Stimulated activated CD8-positive, alpha-beta memory T cell treated with anti-CD3 and anti-CD28 coated beads, Interleukin-7, amount 100 ng/mL, for 4 hours (primary cell): ENCODE measurements around the gene GABRR1.

Experiments used
- DNase-seq, 2 donors: peaks; one replicate each; pipeline ENCODE4 v3.0.0-alpha.2; 2020; ENCODE audit warnings: low read depth in 2 of 2

Gene GABRR1

DNA sequence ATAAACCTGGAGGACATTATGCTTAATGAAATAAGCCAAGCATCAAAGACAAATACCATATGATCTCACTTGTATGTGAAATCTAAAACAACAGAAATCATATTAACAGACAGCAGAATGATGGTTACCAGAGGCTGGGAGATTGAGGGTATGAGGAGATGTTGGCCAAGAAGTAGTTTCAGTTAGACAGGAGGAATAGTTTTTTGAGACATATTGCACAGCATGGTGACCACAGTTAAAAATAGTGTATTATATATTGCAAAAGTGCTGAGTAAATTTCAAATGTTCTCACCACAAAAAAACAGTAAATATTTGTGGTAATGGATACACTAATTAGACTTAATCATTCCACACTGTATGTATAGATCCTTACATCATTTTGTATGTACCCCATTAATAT lies 1.8 kb downstream of the GABRR1 start:
- DNase-seq: no peak

DNA sequence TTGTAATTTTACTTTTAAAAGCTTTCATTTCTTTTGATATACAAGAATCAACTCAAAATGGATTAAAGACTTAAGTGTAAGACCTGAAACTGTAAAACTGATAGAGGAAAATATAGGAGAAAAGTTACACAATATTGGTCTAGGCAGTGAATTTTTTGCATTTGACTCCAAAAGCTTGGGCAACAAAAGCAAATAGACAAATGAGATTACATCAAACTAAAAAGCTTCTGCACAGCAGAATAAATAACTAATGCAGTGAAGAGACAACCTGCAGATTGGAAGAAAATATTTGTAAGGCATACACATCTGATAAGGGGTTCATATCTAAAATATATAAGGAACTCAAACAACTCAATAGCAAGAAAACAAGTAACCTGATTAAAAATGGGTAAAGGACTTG lies 3.0 kb downstream of the GABRR1 start:
- DNase-seq: no peak

DNA sequence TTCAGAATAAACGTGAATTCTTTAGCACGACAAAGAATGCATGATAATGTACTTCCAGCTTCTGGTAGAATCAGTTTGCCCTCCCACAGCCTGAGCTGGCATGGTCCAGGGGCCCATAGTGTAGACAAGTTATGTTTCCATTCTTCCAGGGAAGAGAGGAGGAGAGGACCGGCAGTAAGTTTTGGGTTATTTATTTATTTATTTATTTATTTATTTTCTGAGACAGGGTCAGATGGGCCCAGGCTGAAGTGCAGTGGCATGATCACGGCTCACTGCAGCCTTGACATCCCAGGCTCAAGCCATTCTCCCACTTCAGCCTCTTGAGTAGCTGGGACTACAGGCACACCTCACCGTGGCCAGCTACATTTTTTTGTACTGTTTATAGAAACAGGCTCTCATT lies 4.7 kb downstream of the GABRR1 start:
- no peak for DNase-seq

DNA sequence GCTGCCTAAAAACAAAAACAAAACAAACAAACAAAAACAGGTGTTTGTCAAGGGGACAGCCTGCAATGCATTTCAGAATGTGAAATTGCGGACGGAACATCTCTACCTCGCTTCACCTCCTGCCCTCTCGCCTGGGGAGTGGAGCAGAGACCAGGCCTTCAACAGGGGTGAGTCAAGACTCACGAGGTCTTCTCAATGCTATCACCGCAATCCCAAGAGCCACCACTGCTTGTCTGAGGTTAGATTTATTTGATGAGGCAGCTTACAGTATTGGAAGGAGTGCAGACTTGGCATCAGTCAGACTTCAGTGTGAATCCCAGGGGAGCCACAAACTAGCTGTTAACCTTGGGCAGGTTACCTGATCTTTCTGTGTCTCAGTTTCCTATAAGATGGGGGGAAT lies 7.7 kb downstream of the GABRR1 start:
- DNase-seq: no peak

DNA sequence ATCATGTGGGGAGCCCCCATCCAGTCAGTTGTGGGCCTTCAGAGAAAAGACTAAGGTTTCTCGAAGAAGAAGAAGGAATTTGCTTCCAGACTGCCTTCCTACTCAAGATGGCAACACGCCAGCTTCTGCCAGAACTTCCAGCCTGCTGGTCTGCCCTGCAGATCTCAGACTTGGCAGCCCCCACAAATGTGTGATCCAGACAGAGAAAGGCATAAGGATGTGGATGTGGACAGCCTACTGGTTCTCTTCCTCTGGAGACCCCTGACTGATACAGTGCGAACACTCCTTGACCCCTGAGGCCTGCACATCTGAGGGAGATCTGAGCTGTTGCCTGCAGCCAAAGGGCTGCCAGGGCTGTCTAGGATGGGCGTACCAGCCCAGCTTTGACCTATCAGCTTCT lies 8.6 kb downstream of the GABRR1 start:
- no peak for DNase-seq

DNA sequence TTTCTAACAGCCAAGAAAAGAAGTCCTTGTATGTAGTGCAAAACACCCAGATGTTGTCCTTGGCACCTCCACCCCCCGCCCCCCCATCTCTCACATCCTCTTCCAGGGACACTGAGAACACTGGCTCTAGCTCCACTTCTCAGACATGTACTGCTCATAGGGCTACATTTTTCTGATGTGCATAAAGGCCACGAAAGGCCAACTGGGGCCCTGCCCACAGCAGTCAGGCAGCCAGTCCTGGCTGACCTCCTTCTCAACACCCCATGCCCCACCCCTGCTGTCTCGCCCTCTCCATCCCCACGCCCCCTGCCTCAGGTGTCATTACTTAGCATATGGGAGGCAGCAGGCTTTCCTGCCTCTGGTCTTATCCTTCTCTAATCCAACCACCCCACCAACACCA lies 11.3 kb downstream of the GABRR1 start:
- no peak for DNase-seq

DNA sequence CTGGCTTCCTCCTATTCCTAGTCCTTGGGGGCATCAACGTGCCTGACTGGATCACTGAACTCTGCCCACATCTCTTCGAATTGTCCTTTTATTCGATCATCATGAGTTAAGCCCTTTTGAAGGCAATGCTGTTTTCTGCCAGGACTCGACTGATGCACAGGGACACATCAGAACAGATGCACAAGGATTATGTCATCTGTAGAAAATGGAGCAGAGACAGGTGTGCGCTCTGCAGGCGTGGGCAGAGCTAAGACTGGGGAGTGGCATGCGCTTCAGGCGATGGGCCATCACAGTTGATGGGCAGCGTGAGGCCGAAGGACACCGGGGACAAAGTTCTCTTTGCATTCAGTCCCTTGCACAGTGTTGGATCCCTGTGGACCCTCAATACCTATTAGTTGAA lies 13.1 kb downstream of the GABRR1 start:
- no peak for DNase-seq

DNA sequence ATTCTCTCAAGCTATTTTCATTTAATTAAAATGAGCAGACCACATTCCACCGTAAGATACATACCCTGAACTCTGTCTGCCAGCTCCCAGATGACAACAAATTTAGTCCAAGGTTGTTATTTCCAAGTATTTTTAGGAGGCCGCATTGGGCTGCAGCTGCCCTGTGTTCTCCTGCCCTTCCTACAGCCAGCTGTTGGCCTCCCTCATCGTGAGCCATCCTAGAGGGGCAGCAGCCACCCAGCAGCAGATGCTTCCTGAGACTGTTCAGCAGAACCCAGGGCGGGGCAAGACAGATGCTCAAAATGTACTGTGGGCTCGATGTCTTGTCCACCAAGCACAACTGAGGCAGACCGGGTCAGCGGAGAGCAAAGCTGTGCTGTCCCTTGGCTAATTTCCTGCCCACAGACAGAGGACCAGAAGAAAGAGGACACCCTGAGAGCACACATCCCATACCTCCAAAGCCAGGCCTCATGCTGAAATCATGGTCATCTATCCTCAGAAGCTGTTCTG lies 16.4 kb downstream of the GABRR1 start:
- no peak for DNase-seq

DNA sequence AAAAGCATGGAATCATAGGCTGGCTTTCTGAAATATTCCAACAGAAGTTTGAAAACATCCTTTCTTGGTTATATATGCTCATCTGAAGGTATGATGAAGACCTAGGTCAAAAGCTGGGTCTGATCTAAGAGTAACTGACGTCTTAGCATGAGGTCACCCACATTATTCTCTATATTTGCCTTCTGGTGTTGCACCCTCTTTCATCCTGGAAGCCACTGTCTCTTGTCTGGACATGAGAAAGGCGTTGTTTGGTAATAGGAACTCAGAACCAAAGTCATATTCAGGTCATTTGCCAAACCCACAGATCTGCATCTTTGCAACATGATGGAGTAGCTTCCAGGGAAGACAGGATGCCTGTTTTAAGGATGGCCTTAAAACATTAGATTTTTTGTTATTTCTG lies 17.6 kb downstream of the GABRR1 start:
- no peak for DNase-seq

DNA sequence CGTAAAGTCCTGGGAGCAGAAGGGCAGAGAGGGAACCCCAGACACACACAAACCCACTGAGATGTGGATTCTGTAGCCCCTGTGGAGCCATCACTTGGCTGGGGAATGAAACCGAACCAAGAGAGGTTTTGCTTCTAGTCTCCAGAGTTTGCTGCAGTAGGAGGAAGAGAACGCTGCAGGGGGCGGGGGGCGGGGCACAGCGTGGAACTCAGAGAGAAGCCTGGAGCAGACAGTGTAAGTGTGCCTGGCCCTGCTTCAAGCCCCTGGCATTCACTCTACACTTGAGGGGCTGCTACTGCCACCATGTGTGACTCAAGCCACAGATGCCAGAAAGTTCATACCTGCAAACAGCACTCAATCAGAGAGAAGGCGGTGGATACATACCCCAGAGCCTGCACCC lies 18.9 kb downstream of the GABRR1 start:
- no peak for DNase-seq

DNA sequence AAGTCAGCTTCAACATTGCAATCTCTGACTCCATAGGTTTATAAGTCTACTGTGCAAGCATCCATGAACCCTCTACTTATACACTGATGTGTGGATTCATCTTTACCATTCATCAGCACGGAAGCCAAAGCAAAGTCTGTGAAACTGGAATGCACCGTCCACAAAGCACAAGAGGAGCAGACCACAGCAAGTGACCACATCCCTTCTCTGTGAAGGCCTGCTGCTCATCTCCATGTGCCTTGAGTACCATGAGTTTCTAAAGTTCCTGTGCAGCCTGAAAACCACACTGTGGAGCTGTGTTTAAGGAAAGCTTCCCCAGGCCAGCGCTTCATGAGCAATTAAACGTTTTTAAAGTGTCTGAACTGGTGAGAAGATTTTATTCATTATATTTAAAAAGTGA lies 20.0 kb downstream of the GABRR1 start:
- DNase-seq: no peak

DNA sequence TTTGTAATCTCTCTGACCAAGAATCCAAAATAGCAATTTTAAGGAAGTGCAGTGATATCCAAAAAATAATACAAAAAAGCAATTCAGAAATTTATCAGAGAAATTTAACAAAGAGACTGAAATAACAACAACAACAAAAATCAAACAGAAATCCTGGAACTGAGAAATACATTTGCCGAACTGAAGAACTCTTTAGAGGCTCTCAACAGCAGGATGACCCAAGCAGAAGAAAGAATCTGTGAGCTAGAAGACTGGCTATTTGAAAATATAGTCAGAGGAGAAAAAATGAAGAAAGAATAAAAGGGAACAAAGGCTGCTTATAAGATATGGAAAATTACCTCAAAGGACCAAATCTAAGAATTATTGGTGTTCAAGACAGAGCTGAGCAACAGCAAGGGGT lies 22.6 kb downstream of the GABRR1 start:
- no peak for DNase-seq

DNA sequence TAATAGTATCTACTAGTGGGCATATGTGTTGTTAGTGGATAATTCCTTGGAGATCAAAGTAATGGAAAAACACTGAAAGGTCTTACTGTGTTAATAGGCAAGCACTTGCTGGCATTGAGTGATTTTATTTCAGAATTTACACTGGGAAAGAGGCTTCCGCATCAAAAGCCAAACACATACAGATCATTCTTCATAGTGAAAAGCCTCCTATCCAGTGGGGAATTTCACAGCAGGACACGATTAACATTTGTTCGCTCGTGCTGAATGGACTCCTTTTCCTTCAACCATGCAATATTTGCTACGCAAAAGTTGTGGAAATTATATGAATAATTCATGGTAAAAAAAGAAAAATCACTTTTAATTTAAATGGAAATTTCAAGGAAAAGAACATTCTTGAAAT lies 26.4 kb downstream of the GABRR1 start:
- no peak for DNase-seq

DNA sequence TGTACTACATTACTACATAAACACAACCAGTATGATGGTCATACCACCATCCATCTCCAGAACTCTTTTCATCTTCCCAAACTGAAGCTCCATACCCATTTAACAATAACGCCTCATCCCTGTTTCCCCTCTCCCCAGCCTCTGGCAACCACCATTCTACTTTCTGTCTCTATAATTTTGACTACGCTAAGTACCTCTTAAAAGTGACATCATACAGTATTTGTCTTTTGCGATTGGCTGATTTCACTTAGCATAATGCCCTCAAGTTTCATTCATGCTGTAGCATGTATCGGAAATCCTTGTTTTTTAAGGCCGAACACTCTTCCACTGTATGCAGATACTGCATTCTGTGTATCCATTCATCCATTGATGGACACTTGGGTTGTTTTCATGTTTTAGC lies 29.7 kb downstream of the GABRR1 start:
- no peak for DNase-seq

DNA sequence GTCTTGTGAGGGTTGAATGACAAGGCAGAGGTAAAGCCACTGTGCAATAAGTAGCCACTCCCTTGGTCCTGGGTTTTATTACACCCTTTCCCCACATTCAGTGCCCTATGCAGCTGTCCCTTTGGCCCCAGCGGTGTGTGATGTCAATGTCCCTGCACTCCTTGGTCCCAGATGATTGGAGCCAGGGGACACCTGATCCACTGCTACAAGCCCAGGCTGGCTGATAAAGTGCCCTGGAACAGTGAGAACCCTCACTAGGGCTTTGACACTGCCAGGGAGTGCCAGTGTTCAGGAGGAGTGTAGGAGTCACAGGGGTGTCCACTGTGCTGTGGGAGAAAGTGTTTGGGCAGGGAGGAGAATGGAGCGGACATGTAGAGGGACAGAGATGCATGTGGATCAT lies 30.4 kb downstream of the GABRR1 start:
- DNase-seq: no peak

DNA sequence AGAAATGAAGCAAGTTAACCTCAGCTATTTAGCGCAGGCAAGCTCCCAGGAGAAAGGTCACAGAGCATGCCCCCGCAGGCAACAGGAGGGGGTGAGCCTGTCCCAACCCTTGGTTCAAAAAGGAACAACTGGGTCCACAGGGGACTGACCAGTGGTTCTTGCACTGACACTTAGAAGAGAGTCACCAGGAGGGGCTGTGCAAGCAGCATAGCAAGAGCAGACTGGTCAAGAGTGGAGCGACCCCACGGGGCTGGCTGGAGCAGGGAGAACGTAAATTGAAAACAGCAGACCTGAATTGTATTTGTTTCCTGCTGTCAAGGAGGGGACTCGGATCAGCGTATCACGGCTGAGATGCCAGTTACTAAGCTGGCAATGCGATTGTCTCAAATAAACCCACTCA lies 32.8 kb downstream of the GABRR1 start:
- no peak for DNase-seq

DNA sequence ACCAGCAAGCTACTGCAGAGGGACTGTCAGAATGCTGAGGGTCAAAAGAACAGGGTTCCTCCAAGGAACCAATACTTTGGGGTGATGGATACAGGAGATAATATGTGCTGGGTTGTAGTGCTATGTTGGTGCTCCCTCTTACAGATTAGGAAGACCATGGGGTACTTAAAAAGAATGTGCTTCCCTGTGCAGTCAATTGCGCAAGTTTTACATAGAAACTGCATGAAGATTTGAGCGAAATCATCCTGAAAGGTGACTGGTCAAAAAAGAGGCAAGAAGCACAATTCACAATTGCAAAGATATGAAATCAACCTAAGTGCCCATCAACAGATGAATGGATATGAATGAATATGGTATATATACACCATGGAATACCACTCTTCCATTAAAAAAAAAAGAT lies 33.9 kb downstream of the GABRR1 start:
- no peak for DNase-seq

DNA sequence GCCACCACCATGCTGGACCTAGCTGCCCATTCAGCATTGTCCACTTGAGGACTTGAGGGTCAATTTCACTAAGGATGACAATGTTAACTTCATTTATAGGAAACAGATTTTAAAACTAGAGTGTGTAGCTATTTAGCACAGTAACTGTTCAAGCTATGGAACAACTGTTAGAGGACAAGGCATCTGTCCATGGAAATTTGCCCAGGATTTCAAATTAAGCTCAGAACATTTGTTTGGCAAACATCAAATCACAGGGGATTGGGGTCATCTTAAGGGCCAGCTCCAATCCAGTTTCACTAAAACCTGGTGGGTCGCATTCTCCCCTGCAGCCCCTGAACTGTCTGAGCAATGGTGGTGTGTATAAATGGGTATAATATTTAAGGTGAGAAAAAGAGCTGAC lies 36.2 kb downstream of the GABRR1 start:
- no peak for DNase-seq

DNA sequence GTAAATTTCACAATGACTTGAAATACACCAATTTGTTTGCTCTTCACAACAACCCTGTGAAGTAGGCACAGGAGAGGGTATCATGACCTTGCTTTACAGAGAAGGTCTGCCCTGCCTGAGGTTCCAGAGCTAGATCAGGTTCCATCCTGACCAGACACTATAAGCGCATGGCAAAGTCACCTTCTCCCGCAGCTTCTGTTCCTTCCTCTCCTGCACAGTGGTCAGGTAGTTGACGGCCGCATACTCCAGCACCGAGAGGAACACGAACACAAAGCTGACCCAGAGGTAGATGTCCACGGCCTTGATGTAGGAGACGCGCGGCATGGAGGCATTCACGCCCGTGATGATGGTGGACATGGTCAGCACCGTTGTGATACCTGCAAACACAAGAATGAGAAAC lies 37.0 kb downstream of the GABRR1 start:
- DNase-seq: no peak

DNA sequence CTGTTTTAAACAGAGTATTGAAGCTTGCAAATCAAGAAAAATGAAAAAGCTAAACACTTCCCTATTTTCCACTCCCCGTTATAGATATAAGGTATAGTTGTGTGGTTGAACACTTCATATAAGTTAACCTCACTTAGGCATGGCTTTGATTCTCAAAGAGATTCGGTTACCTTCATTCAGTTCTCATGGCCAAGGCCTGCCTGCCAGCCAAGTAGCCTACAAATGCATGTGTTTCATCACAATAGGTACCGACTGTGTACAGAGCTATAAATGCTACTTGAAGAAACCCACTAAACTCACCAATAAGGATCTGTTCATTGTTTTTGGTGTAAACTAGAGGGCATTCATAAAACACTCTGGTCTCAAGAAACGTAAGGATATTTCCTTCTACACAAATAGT lies 43.5 kb downstream of the GABRR1 start:
- DNase-seq: no peak

DNA sequence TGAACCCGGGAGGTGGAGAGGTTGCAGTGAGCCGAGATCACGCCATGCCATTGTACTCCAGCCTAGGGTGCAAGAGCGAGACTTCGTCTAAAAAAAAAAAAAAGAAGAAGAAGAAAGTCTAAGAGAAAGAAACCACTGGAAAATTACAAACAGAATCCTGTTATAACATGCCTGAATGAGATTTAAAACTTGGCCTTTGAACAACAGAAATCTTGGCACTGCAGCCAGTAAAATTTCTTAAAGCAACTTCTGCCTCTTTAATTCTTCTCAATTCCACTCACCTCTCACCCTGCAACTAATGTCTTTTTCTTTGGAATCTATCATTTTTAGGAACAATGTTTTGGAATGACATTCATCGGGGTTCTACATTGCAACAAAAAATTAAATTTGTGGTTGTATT lies 45.0 kb downstream of the GABRR1 start:
- DNase-seq: no peak

DNA sequence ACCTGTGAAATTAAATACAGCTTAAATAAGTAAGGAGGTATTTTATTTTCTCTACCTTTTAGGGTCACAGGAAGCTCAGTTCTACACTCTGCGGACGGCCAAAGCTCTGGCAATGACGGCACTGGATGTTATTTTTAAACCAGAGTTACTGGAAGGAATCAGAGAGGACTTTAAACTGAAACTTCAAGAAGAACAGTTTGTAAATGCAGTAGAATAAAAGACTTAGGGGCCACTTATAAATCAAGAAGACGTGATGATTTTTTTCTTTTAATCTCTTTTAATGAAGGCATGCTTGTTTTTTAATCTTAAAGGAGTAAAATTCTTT lies 55.1 kb downstream of the GABRR1 start:
- no peak for DNase-seq

DNA sequence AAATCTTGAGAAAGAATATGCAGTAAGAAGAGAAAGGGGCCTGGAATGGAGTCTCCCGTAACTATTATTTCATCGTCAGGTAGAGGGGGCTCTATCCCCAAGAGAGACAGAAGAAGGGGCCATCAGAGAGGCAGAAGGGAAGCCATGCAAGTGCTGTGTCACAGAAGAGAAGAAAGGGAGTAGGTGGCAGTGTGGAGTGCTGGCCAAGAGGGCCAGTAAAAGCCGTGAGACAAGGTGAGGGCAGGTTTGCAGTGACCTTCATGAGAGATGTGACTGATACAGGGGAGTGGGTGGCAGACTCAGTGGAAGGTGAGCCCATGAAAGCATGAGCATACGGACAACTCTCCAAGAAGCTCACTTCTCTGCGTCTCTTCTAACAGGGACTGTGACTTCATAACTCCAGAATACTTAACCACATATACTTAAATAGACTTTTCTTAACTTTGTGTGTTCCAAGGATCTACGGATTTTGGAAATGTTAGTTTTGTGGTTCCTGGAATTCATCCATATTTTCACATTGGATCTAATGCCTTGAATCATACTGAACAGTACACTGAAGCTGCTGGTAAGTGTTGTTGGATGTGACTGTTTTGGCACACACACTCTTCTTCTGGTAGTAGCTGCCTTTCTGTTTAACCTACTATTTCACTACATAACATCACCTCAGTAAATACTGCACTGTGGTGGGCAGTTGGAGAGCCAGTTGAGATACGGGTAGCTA lies 55.7 kb downstream of the GABRR1 start:
- no peak for DNase-seq

DNA sequence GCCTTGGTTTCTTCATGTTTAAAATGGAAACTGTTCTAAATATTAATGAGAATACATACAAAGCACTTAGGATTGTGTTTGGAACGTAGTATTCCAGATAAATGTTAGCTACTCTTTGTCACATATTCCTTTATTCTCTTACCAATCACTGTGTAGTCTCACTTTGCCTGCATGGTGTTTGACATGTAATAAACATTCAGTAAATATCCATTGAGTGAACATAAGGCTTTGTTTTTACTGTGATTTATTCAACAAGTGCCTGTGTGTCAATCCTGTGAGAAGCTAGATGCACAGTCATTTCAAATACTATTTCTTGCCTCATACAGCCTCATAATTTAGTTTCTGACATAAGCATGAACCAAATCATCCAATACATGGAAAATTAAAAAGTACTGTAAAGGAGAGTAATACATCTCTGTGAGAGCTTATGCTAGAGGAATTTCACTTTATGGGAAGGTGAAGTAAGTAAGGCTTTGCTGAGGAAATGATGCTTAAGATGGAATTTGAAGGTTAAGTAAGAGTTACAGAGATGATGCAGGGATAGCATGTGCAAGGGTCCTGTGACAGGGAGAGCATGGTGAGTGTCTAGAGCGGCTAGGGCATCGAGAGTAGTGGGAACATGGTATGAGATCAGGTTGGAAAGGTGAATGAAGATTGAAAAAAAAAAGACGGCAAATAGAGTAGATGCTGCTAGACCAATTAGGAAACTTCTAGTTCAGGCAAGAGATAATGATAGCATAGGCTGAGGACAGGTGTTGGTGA lies 56.6 kb downstream of the GABRR1 start:
- DNase-seq: no peak
